Measurements from ENCODE around the gene PRSS56.

Gene PRSS56

DNA sequence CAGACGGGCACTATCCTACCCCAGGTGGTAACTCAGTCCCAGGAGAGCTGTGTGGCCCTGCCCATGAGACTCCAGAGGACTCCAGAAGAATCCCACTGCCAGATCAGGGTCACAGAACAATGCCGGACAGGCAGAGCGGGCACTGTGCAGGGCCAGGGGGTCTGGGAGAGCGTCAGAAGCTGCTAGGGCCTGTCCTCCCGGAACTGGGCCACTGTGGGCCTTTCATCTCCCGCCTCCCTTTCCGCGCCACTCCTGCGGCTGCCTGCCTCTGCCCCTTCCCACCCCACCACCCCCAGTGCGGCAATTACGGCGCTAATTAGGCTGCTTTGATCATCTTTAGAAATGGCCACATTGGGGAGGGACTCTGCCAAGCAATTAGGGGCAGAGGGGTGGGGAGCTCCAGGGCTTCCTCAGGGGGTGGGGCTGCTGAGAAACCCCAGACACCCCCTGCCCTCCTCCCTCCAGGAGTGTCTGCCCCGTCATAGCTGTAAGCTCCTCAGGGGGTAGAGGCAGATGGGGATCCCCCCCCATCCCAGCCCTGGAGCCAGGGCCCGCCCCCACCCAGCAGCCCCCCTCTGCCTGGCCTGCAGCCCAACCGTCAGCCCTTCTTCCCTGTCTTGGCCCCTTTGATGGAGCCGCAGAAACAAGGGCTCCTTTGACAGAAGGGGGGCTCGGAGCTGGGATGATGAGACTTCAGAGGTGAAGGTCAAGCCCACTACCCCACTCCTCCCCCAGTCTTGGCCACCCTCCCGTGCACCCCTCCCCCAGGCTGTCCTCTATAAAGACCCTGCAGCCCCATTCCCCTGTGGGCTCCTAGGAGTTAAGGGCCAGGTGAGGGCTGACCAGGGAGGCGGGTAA lies at the start of gene PRSS56:
Gene PRSS56, plus strand, starts transcription at position 808 of the 858 bp plus-strand sequence. CDS start 211 bp downstream, outside the sequence.
- DNase-seq, result no peak

DNA sequence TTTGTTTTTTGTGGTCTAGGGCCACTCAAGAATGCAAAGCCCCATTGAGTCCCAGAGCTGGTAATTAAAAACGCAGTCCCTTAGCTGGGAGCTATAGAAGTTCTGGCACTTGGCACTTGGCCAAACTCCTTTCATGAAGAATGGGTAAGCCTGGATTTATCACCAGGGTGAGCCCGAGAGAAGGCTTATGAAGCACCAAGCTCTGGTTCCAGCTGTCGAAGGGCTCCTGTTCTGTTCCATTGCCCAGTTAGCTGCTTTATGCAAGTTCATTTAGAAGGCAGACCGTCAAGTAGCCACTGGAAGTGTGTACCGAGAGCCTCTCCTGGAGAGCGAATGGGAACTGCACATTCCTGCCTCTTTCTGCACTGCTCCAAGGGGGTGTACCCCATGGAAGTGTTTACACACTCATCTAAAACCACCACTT lies 46.7 kb upstream of the PRSS56 start:
- DNase-seq, result peak; percentile 84

DNA sequence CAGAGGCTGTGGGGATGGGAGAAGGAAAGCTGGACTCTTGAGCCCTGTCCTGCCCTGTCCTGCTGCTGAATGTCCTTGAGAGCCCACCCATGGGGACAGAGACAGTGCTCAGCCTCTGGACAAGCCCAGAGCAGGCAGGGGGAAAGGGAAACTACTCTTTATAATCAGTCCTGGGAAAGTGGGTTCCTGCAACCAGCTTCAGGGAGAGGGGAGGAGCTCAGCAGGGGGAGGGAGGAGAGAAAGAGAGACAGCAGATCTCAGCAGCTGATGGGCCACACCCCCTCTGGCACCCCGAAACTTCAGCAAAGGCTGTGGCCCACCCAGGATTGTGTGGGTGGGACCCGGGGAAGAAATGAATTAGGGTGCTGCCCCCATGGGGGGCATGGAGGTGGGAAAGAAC lies 44.1 kb upstream of the PRSS56 start:
- DNase-seq, result no peak

DNA sequence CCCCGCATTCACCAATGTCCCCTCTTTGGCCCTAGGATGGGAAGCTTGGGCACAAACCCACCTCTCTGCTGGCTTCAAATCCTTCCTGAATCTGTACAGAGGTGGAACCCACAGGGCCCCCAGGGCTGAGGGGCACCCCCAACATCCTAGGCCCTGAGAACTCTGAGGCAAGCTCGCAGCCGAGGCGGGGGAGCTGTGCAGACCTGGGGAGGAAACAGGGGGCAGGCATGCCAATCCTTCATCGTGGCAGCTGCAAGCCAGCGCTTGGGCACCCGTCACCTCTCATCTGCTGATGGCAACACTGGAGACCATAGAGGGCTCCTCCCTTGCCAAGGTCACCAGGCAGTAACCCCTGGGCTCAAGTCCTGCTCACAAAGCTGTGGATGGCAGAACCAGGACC lies 43.4 kb upstream of the PRSS56 start:
- no peak for DNase-seq

DNA sequence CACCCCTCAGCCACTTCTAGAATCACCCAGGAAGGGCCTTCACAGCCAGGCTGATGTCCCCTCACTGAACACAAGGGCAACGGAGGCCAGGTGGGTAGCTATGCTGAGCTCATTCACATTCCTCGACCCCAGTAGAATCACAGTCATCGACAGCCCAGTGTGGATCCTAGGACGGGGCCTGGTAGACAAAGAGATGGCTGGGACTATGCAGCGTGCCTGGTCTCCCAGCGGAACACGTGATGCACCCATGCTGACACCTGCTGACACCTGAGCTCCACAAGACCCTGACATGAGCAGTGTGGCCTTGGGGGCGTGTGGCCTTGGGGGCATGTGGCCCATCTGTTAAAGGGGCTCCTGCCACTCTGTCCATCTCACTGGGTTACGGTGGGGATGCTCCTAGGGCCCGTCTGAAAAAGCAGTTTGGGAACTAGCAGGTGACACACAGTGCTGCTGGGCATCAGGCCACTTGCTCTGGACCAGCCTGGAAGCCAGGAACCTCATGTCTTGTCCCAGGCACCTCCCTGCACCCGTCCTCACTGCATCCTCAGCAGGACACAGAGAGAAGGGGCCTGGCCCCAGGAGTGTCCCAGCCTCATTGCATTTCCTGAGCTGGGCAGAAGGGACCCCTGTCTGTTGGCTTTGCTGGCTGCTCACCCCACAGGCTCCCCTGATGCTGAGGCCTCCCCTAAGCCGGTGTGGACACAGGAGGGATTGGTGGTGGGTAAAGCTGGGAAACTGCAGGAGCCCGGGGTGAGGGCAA lies 42.3 kb upstream of the PRSS56 start:
- no peak for DNase-seq

DNA sequence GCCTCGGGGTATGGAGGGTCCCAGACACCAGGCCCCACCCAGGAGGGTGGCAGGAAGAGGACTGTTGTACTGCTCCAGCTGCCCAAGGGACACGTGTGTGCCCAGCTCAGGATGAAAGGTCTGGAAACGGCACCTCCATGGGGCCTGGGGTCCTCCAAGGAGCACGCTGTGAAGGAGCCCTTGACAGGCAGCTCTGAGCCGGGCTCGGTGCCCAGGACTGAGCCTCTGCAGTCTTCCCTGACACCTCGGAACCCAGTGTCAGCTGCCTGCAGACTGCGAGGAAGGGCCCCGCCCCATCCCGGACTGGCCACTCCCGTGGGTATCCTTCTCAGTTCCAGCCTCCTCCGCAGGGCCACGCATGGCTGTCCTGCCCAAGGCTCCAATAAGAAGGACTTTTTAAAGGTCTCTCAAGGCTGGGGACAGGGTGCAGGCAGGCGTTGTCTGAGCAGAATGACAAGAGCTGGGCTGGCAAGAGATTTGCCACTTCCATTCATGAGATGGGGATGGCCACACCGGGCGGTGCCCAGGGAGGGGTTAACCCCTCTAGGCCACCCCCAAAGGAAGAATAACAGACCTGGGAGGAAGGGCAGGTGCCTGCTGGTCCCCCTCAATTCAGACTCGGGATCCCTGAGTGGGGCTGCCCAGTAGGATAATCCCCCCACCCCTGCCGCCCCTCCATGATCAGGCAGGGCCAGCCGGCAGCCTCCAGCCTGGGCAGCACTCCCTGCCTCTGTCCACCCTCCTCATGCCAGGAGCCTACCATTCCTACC lies 41.4 kb upstream of the PRSS56 start:
- no peak for DNase-seq

DNA sequence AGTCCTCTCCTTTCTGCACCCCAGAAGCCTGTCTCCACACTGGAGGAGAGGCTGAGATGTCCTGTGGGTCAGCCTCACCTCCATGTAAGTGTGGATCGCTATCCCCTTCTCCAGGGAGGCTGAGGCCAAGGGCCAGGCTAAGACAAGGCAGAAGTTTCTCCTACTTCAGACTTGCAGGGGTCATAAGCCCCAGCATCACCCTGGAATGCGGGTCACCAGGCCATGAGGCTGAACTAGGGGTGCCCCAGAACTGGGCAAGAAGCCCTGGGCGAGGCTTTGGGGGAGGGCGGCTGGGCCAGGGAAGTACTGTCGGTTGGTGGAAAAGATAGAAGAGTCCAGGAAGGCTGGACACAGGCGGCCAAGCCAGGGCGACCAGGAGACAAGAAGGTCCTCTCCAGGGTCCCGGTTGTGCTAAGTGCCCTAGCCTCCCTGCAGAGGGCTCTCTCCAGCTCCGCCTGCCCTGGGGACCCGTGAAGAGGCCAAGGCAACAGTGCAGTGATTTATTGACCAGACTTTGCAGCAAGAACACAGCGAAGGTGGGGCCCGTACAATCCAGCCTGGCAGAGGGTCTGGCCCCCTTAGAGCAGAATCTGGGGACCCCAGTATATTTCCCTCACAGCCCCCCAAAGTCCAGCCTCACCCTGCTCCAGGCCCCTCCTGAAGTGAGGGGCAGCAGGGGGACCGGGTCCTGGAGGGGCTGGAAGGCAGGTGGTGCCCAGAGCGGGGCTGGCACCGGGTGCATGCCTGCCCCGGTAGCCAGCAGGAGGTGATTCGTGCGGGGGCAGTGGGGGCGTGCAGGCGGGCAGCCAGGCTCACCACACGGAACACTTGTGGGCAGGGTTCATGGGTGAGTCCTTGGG lies 40.6 kb upstream of the PRSS56 start:
- no peak for DNase-seq

DNA sequence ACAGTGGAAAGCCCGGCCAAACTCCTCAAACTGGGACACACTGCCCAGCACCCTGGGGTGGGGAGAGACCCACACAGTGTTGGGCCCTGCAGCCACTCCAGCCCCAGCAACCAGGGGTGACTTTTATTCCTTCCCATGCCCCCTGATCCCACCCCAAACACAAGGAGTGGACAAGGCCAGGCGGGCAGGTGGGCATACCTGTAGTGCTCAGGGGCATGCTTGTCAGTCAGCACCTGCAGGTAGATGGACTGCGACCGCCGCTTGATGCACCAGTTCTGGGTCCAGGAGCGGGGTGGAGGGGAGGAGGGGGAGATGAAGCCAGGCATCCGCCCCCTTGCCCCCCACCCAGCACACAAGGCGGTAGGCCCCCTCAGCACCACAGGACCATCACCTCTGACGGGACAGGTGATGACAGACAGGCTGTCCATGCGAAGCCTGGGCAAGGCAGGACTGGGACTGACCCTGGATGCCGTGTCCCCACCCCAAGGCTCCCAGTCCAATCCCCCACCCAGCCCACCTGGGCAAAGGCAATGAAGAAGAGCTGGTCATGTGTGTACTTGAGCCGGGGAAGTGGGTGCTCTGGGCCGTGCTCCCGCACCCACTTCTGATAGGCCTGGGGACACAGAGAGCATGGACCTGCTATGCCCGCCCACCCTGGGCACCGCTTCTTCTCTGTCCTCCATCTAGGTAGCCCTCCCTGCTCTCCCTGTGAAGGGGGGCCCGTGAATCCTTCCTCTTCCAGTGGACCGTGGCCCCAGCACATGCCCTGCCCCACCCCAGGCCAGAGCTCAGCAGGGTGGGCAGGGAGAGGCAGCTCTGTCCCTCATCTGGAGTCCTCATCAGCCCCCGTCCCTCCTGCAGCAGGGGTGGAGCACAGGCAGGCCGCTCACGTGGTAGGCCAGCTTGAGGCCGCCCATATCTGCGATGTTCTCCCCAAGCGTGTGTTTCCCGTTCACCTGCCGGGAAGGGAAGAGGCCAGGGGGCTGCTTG lies 39.7 kb upstream of the PRSS56 start:
- no peak for DNase-seq

DNA sequence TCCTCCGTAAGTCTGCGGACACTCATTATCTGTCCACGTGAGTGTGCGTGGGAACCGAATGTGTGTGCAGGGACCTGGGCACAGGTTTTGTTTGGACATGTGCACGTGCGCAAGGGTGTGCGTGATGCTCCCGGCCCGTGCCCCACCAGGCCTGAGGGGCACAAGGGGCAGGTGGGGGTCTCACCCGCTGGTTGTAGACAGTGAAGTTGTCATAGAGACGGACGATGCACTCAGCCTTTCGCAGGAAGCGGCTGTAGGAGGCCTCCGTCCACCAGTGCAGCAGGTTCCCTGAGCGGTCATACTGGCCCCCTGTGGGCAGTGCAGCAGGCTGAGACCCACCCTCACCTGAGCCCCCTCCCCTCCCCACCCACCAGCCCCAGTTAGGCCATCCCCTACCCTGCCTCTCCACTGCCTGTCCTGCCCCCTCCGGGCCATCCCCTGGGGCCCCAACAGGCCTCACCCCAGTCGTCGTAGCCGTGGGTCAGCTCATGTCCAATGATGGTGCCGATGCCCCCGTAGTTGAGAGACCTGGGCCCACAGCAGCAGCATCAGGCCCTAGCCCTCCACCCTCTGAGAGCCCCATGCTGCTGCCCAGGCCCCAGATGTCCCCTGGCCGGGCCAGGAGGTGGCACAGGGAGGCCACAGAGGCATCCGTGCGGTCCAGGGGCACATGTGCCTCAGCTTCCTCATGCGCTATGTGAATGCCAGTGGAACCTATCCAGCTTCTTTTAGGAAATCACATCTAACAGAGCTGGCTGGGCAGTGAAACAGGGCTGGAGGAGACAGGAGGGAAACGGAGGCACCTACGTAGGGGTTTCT lies 38.7 kb upstream of the PRSS56 start:
- no peak for DNase-seq

DNA sequence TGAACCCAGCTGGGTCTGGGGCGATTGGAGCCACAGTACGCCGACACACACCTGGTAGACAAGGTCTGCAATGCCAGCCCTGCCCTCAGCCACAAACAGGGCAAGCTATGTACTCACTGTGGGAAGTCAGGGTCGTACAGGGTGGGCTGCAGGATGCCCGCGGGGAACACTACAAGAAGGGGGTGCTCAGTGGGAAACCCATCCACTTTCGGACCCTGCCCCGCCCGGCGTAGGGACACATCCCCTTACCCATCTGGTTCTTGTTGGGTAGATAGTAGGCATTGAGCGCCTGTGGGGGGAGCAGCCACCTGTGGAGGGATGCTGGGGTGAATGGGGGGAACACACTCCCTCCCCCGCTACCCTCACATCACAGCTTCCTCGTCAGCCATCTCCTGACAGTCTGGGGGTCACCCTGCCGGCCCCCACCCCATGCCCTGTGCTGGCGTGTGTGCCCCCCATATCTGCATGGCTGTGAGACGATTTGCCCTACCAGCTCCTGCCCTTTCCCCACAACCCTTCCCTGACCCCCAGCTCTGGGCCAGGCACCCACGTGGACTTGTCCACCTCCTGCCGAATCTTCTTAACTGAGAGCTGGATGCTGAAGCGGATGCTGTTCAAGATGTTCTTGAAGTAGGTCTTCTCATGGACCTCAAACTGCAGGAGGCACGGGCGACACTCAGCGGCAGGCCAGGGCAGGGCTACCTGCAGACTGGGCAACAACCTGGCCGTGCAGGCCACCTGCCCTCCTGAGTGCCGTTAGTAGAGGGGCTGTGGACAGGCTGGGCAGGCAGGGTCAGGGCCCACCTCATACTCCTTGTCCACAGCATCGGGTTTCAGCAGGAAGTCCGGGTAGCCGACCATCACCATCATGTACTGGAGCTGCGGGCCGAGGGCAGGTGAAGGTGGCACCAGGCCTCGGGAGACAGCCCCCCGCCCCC lies 37.6 kb upstream of the PRSS56 start:
- no peak for DNase-seq

DNA sequence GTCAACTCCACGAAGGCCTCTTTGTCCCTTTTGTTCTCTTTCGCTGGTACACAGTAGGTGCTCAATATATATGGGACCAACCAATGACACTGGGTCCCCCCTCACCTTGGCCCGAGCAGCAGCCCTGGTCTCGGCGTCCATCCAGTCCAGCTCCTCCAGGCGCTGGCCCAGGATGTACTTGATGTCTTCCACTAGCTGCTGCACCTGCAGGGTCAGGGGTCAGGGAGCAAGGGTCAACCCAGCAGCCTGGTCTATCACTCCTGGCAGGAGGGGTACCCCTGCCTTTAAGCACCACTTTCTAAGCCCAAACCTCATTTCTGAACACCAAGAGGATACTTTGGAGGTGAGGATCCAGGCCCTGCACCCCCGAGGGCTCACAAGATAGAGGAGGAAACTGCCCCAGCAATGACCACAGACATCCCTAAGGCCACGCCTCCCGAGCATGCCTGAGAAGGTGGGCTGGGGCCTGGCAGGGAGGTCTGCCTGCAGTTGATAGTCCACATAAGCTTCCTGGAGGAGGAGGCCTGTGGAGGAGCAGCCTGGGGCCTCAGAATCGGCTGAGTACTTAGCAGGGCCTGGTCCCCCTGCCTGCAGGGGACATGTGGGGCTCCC lies 36.8 kb upstream of the PRSS56 start:
- DNase-seq, result no peak

DNA sequence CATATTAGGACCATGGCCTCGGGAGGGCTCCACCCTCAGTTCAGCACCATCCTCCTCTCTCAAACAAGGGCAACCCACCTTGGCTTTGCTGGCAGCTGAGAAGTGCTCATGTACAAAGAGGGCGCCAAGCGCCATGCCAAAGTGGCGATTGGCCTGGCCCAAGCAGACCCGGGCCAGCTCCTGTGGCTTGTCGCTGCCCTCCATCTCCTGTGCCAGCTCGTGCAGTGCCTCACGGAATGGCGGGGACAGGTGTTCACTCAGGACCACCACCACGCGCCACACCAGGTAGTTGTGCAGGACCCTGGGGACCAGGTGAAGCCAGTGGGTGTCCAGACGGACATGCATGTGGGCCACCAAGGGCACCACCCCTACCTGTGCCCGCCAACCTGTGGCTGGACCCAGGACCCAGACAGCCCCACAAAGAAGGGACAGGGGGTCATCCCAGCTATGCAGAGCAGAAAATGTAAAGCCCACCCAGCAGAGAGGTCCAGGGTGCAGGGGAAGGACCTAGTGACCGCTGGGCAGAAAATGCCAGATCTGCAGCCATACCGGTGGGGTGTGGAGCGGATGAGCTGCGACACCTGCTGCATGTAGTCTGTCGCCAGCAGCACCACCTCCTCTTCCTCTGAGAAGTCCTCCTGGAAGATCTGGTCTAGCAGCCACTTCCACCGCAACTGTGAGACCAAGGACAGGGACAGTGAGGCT lies 36.1 kb upstream of the PRSS56 start:
- no peak for DNase-seq

DNA sequence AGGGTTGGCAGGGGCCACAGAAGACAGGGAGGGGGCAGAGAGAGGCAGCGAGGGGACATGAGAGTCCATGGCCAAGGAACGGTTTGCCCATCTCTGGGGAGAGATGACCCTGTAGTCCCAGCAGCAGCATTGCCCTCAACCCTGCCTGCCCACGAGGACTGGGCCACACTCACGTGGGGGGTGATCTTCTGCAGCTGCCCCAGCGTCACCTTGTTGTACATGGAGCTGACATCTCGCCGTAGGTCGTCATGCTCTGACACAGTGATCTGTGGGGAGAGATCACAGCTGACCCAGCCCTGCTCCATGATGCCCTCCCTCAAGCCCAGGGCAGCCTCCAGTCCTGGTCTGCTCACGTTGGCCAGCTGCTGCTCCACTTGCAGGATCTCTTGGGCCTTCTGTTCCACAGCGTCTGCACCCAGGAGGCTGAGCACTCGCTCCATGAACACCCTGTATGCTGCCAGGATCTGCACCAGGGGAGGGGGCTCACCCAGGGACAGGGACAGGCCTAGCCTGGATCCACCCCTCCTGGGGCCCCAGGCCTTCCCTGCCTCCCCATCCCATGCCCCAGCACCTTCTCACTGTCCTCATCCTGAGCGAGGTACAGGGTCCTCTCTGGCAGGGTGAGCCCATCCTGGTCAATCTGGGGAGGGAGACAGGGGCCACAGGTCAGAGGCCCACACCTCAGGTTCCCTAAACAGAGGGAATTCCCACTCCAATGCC lies 35.4 kb upstream of the PRSS56 start:
- DNase-seq, result no peak

DNA sequence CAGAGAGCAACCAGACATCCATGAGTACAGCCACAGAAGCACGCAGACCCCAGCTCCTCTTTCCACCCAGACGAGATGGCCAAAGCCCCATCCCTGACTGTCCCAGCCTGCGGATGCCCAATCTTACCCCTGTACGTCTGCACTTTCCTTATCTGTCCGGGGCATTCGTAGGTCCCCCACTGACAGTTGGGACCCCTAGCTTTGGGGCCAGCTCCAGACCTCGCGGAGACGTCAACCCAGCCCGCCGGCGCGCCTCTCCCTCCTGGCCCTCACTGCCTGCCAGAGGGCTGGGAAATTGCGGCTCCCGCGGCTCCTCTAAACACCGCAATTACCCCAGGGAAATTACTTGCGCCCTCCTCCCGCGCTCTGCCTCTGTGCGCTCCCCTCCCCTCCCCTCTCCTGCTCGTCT lies 34.8 kb upstream of the PRSS56 start:
- DNase-seq, result no peak

DNA sequence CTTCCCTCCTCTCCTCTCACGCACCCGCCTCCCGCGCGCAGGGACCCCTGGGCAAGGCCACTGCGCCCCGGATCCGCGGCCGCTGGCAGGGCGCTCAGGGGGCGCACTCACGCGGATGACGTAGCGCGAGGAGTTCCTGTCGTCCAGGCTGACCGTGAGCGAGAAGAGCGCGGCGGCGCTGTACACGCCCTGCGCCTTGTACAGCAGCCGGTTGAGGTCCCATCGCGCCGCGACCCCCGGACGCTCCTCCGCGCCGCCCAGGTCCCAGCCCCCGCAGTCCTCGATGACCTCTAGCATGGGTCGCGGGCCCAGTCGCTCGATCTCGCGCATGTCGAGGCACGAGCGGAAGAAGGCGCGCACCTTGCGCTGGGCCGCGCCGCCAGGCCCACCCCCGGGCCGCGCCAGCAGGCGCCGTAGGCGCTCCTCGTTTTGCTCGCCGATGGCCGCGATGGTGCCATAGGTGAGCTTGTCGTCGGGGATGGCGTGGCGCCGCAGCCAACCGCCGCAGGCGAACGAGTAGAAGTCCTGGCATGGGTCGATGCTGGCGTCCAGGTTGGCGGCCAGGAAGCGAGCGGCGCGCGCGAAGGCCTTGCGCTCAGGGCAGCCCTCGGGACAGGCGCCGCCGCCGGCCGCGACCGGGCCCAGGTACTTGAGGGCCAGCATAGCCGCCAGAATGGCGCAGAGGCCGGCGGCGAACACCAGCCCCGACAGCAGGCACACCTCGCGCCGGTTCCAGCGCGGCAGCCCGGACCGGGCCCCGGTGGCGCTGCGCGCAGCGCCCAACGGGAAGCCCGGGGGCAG lies 34.2 kb upstream of the PRSS56 start:
- no peak for DNase-seq
